Fibroblast of villous mesenchyme (primary cell): Measurements from ENCODE around the gene EPC1. TPM values are rescaled to one million over a fixed set of nuclear protein-coding genes. Genes with fewer than 3 reads are reported as not detected.
"Not testable (repeated sequence)": the region's sequence is repeated elsewhere in the genome, so short reads cannot be mapped to it uniquely, and the experiment has no call there.

Experiments
- DNase-seq: peaks from one replicate; pipeline ENCODE4 v3.0.0-alpha.2; 2010; ENCODE audit warnings: low read depth
- H3K4me3 ChIP-seq: 2 replicates; pipeline ENCODE4 v1.5.1; 2011; ENCODE audit warnings: low read depth, mild to moderate bottlenecking, low read length
- CTCF ChIP-seq: IDR thresholded peaks from 2 replicates; pipeline ENCODE4 v1.5.1; 2012; ENCODE audit warnings: low read depth, mild to moderate bottlenecking, low read length; ENCODE audit not compliant: insufficient read depth
- total RNA-seq: library from RNA; depleted of rRNA; stranded (reverse); fragments of >200 nt; gene quantifications from 2 replicates; pipeline ENCODE4 v1.2.3, GENCODE V29; 2012

Gene EPC1, protein sequence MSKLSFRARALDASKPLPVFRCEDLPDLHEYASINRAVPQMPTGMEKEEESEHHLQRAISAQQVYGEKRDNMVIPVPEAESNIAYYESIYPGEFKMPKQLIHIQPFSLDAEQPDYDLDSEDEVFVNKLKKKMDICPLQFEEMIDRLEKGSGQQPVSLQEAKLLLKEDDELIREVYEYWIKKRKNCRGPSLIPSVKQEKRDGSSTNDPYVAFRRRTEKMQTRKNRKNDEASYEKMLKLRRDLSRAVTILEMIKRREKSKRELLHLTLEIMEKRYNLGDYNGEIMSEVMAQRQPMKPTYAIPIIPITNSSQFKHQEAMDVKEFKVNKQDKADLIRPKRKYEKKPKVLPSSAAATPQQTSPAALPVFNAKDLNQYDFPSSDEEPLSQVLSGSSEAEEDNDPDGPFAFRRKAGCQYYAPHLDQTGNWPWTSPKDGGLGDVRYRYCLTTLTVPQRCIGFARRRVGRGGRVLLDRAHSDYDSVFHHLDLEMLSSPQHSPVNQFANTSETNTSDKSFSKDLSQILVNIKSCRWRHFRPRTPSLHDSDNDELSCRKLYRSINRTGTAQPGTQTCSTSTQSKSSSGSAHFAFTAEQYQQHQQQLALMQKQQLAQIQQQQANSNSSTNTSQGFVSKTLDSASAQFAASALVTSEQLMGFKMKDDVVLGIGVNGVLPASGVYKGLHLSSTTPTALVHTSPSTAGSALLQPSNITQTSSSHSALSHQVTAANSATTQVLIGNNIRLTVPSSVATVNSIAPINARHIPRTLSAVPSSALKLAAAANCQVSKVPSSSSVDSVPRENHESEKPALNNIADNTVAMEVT
- 19.4 and 24.5 TPM in 2 replicates for total RNA-seq

GRCh38 chr10:32346551-32347362 lies at the start of gene EPC1:
TSS of gene EPC1 (minus strand) at chr10:32347158. CDS start at chr10:32346915, 243 bp downstream.
- peak within 1 kb of the TSS; percentile 93 for H3K4me3 ChIP-seq
- DNase-seq: peak; percentile 88
- TF ChIP-seq CTCF: no peak

- DNase-seq: no peak
- no peak for TF ChIP-seq CTCF
- no peak overlapping the region for H3K4me3 ChIP-seq
Measured at GRCh38 chr10:32393911-32394310, 47.0 kb upstream of the EPC1 start.

- not testable (repeated sequence) for H3K4me3 ChIP-seq, DNase-seq
Measured at GRCh38 chr10:32392284-32392683, 45.3 kb upstream of the EPC1 start.

DNA sequence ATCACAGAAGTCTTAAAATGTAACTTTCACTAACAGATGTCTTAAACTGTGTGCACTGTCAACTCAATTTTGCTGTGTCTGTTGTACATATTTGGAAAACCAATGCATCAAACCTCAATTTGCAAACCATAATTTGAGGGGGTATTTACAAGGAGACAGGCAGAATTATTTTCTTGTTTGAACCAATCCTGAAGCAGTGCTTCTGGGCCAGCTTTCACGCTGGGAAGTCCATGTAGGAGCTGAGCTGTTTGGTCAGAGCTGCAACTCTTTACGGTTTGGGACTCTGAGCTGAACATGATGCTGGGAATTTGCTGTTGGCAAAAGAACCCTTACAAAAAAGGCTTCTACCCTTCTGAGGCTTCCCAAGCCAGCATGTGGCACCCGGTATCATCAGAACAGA lies 43.2 kb upstream of the EPC1 start:
- no peak for TF ChIP-seq CTCF
- no peak overlapping the region for H3K4me3 ChIP-seq
- no peak for DNase-seq

DNA sequence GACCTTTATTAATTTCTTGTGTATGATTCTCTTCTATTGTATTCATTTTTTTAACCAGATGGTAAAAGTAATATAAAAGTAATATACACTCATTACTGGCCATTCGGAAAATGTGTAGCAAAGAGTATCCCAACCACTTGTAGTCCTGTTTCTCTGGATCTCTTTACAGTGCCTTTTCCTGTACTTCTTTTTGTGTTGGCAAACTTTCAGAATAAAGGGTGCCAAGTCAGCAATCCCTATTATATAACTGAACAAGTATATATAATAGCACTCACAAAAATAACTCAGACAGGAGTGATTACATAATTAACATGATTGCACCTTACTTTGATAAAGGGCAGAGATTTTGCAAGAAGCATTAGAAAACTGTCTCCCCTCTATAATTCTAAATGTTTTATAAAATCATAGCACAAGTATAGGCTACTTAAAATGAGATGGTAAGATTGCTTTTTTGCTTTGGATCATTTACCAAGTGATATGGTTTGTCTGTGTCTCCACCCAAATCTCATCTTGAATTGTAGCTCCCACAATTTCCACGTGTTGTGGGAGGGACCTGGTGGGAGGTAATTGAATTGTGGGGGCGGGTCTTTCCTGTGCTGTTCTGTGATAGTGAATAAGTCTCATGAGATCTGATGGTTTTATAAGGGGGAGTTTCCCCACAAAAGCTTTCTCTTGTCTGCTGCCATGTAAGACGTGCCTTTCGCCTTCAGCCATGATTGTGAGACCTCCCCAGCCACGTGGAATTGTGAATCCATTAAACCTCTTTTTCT lies 41.5 kb upstream of the EPC1 start:
- TF ChIP-seq CTCF: no peak
- DNase-seq: no peak
- H3K4me3 ChIP-seq: no peak overlapping the region

GRCh38 chr10:32386623-32387260 lies 39.8 kb upstream of the EPC1 start:
- no peak overlapping the region for H3K4me3 ChIP-seq
- peak; percentile 17 for DNase-seq
- no peak for TF ChIP-seq CTCF
